Endothelial cell of hepatic sinusoid (primary cell): Measurements from ENCODE around the gene RGS19.
"Not testable (repeated sequence)": the region's sequence is repeated elsewhere in the genome, so short reads cannot be mapped to it uniquely, and the experiment has no call there.

Source experiments
- in situ Hi-C: cut with HindIII; loops from 2 replicates; pipeline ENCODE4 v1.10.0; 2017; ENCODE audit warnings: low sequenced_read_pairs

The RGS19 gene

GRCh38 chr20:64079273-64080012, at the start of gene RGS19:
RGS19 (minus strand) TSS chr20:64079518; CDS start chr20:64076886, 2,632 bp downstream.
- in situ Hi-C loops: no loop called here

GRCh38 chr20:64123517-64123916, 44.2 kb upstream of the RGS19 start:
- in situ Hi-C loops: not testable (repeated sequence)

GRCh38 chr20:64122927-64123326, 43.6 kb upstream of the RGS19 start:
- in situ Hi-C loops: not testable (repeated sequence)

GRCh38 chr20:64121586-64121985, 42.3 kb upstream of the RGS19 start:
- in situ Hi-C loops: no loop called here

GRCh38 chr20:64119681-64120341, 40.5 kb upstream of the RGS19 start:
- in situ Hi-C loops: no loop called here

GRCh38 chr20:64119301-64119680, 40.0 kb upstream of the RGS19 start:
- in situ Hi-C loops: no loop called here

- in situ Hi-C loops: not testable (repeated sequence)
Observed at GRCh38 chr20:64117432-64117777, 38.1 kb upstream of the RGS19 start.

GRCh38 chr20:64116541-64117431, 37.5 kb upstream of the RGS19 start:
- in situ Hi-C loops: no loop called here

GRCh38 chr20:64116016-64116415, 36.7 kb upstream of the RGS19 start:
- in situ Hi-C loops: no loop called here

GRCh38 chr20:64115171-64115911, 36.0 kb upstream of the RGS19 start:
- in situ Hi-C loops: no loop called here

GRCh38 chr20:64114356-64114971, 35.1 kb upstream of the RGS19 start:
- in situ Hi-C loops: loop anchor here (5.0 kb wide), 1 partner anchor 62 kb away; no protein-coding TSS in a partner anchor

- in situ Hi-C loops: loop anchor here (5.0 kb wide), 1 partner anchor 62 kb away; no protein-coding TSS in a partner anchor
Observed at GRCh38 chr20:64113796-64114355, 34.6 kb upstream of the RGS19 start.

GRCh38 chr20:64113444-64113775, 34.1 kb upstream of the RGS19 start:
- in situ Hi-C loops: loop anchor here (5.0 kb wide), 1 partner anchor 61 kb away; no protein-coding TSS in a partner anchor

- in situ Hi-C loops: loop anchor here (5.0 kb wide), 1 partner anchor 61 kb away; no protein-coding TSS in a partner anchor
Observed at GRCh38 chr20:64112691-64113443, 33.5 kb upstream of the RGS19 start.

- in situ Hi-C loops: loop anchor here (5.0 kb wide), 1 partner anchor 60 kb away; no protein-coding TSS in a partner anchor
Observed at GRCh38 chr20:64111841-64112641, 32.7 kb upstream of the RGS19 start.

GRCh38 chr20:64110411-64111068, 31.2 kb upstream of the RGS19 start:
- in situ Hi-C loops: loop anchor here (5.0 kb wide), 1 partner anchor 58 kb away; no protein-coding TSS in a partner anchor

- in situ Hi-C loops: loop anchor here (5.0 kb wide), 1 partner anchor 58 kb away; no protein-coding TSS in a partner anchor
Observed at GRCh38 chr20:64109831-64110391, 30.6 kb upstream of the RGS19 start.
